Measurements from ENCODE around the gene IL13RA1. TPM values are rescaled to one million over a fixed set of nuclear protein-coding genes. Genes with fewer than 3 reads are reported as not detected.

The IL13RA1 gene
- total RNA-seq, 1 experiment from 2014 or later, result 14.4 TPM

DNA sequence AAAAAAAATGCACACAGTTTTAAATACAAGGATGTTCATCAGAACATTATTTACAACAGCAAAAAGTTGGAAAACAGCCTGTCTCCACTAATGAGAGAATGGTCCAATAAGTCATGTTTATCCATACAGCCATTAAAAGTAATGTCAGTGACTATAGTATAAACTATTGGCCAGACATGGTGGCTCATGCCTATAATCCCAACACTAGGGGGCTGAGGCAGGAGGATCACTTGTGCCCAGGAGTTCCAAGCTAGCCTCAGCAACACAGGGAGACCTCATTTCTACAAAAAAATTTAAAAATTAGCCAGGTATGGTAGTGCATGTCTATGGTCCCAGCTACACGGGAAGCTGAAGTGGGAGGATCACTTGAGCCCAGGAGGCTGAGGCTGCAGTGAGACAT, 48.1 kb upstream of the IL13RA1 start:
- H3K27me3 ChIP-seq (ENCODE audit: insufficient read depth, low read length), result no peaks in the 10 kb centered on the region
- H2BK120ac ChIP-seq (ENCODE audit: low read depth, low read length, poor library complexity, severe bottlenecking), result no peak overlapping the region
- H4K5ac ChIP-seq (ENCODE audit: insufficient read length, low read depth, low read length), result no peak overlapping the region
- no peak overlapping the region for H2BK15ac ChIP-seq (ENCODE audit: low read depth, low read length)
- Mint-ChIP-seq H3K36me3 (ENCODE audit: insufficient read depth in 1 of 3, low read depth in 3 of 3) (no peaks in the 10 kb centered on the region; a peak in 1 of 7 replicates), H3K27me3 (ENCODE audit: low read depth) (no peaks in the 10 kb centered on the region), H3K4me1 (no peaks in the 10 kb centered on the region), H3K9me3 (peaks cover 0 to 40% of the 10 kb centered on the region in 2 experiments; a peak in 1 of 5 replicates), H3K4me3 (no peak overlapping the region), H3K27ac (no peak overlapping the region)
- no peaks in the 10 kb centered on the region for H4K20me1 ChIP-seq (ENCODE audit: control insufficient read depth, insufficient read depth, insufficient read length)
- WGBS (ENCODE audit: extremely low coverage, insufficient read length, low lambda C conversion rate), result no CpG with 5 or more reads among the region's 1 CpG
- no peak overlapping the region for H3T11ph ChIP-seq (ENCODE audit: low read length)
- H2AFZ ChIP-seq (ENCODE audit: low read length), result no peak overlapping the region
- no peak overlapping the region for H3K56ac ChIP-seq (ENCODE audit: insufficient read length, low read depth, low read length)
- peak; percentile 35; the same call in 2 of the 3 replicates for TF ChIP-seq CTCF (conservative IDR thresholded peaks at IDR 0.05)
- H4K8ac ChIP-seq (replicated peaks; ENCODE audit: insufficient read length, low read depth, low read length), result no peak overlapping the region
- no peak overlapping the region for H3K14ac ChIP-seq (ENCODE audit: insufficient read depth, low read length)
- no peak overlapping the region for H3K18ac ChIP-seq (ENCODE audit: insufficient read length, low read depth, low read length)
- H2BK5ac ChIP-seq (ENCODE audit: insufficient read length, low read length), result no peak overlapping the region
- H2BK12ac ChIP-seq (ENCODE audit: insufficient read length, low read depth, low read length), result no peak overlapping the region
- H3K23ac ChIP-seq (ENCODE audit: insufficient read length, low read depth, low read length), result no peak overlapping the region
- no peaks in the 10 kb centered on the region for H3K4me1 ChIP-seq (ENCODE audit: insufficient read depth, low read length)
- DNase-seq, result no peak
- H3K4ac ChIP-seq (ENCODE audit: low read depth, low read length), result no peak overlapping the region
- peaks cover 25% of the 10 kb centered on the region for H3K9me3 ChIP-seq (ENCODE audit: control insufficient read depth, low read depth, low read length)
- no peaks in the 10 kb centered on the region for H3K23me2 ChIP-seq (ENCODE audit: insufficient read length, low read depth, low read length, poor library complexity, severe bottlenecking)
- no peak overlapping the region for H4K91ac ChIP-seq (ENCODE audit: insufficient read length, low read depth, low read length)
- no peak overlapping the region for H3K27ac ChIP-seq (ENCODE audit: insufficient read length, low read depth, low read length)
- H3K9ac ChIP-seq (ENCODE audit: extremely low read depth, insufficient read length, low read length), result no peak overlapping the region
- no peak overlapping the region for H2BK20ac ChIP-seq (ENCODE audit: low read depth, low read length, poor library complexity, severe bottlenecking)
- H3K4me2 ChIP-seq (ENCODE audit: insufficient read depth, insufficient read length, low read length), result no peak overlapping the region
- H3K79me2 ChIP-seq (ENCODE audit: insufficient read depth, low read length), result no peaks in the 10 kb centered on the region
- no peak overlapping the region for H2AK5ac ChIP-seq (ENCODE audit: insufficient read length, low read length)
- no peaks in the 10 kb centered on the region for H3K79me1 ChIP-seq (ENCODE audit: insufficient read depth, low read depth, low read length, poor library complexity, severe bottlenecking)

Measured in H9 (cell line).